Measurements from ENCODE around the gene RASSF4.
"Not testable (repeated sequence)": the region's sequence is repeated elsewhere in the genome, so short reads cannot be mapped to it uniquely, and the experiment has no call there.

The RASSF4 gene

DNA sequence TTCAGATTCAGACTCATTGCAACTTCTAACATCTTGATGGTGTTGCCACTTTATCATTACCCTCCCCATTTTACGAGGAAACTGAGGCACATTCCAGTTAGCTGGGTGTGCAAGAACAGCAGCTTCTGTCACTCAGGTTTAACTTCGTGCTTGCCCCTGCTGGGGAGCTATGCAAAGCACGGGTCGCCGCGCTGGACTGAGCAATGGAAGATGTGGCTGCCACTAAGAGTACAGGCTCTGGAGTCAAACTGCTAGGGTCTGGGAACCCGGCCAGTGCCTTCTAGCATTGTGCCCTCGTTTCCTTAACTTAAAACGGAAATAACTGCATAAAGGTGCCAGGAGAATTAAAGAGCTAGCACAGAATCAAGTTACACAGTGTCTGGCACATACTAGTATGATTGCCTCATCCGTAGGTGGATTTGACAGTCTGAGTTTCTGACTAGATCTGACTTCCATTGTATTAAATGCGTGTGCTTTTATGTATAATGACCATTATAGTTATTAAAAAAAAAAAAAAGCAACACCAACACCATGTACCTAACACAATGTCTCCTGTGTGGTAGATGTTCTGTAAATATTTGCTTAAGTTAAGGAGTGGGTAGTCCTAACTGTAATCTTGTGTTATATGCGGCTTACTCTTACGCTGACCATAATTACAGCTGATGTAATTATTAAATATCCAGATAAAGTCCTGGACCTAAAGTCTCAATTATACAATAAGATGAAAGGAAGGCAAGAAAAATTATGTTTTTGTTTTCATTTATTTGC, 42.0 kb downstream of the RASSF4 start:
- DNase-seq, result peak in 6 of 56 donors; percentile 35 to 74 (median 55)

DNA sequence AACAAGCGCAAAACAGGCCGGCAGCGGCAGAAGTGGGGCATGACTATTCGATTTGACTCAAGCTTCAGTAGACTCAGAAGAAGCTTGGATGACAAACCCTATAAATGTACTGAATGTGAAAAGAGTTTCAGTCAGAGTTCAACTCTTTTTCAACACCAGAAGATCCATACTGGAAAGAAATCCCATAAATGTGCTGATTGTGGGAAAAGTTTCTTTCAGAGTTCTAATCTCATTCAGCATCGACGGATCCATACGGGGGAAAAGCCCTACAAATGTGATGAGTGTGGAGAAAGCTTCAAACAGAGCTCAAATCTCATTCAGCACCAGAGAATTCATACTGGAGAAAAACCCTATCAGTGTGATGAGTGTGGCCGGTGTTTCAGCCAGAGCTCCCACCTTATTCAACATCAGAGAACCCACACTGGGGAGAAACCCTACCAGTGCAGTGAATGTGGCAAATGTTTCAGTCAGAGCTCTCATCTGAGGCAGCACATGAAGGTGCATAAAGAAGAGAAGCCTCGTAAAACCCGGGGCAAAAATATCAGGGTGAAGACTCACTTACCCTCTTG, 43.9 kb downstream of the RASSF4 start:
- no peak for DNase-seq

DNA sequence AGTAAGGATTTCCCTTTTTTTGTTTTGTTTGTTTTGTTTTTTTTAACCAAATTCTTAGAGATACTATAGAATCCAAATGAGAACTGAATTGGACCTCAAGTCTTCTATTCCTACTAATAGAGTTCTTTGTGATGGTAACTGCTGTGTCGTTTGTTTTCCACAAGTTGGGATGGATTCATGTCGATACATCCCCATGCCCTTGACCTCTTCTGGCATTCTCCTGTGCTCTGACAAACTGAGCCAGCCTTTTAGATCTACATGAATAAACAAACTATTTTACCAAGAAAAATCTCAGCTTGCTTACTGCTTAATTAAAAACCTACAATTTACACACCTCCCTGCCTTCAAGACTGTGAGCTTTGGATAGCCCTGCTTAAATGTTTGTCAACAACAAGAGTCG, 45.1 kb downstream of the RASSF4 start:
- no peak for DNase-seq

DNA sequence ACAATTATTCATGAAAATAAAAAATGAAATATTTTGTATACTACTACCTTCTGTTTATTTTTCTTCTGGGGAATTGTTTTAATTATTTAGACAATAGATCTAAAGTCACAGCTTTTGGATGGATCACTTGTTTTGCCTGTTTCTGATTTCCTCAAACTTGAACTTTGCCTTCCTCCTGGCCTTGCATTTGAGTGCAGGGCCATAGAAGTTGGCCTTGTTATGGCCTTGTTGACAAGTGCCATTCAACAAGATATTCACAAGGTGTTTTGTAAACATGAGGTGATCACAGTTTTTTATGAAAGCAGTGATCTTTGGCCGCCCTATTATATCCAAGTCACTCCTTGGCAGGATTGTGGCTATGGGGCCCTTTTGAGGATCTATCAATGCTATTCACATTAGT, 45.7 kb downstream of the RASSF4 start:
- DNase-seq, result no peak

DNA sequence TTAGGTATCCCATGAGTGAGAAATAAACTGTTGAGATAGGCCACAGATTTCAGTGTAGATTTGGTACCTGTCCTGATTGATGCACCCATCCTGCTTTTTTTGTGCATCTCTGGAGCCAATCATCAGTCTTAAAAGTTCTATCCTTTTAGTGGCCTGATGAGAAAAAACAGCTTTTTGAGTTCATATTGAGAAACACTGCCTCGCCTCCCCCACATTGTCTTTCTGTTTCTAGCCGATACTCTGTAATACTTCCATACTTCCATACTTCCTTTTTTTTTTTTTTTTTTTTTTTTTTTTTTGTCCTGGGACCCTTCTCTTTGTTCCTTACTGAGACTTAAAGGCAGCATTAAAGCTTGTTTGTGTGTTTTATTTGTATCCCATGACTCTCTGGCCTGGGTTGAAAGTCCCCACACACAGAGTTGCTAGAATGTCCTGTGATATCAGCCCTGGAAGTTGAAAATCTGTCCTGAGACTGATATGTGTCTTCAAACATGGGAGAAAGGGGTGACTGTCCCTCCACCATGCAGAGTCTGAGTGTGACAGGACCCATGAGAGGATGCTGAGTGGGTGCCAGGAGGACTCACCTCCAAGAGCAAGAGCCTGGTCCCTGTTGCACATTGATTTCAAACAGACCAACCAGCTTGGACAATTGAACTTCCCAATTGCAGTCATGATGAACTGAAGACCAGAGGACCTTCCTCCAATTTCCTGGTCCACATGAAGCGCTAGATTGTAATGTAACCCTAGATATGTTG, 46.9 kb downstream of the RASSF4 start:
- DNase-seq, result no peak

DNA sequence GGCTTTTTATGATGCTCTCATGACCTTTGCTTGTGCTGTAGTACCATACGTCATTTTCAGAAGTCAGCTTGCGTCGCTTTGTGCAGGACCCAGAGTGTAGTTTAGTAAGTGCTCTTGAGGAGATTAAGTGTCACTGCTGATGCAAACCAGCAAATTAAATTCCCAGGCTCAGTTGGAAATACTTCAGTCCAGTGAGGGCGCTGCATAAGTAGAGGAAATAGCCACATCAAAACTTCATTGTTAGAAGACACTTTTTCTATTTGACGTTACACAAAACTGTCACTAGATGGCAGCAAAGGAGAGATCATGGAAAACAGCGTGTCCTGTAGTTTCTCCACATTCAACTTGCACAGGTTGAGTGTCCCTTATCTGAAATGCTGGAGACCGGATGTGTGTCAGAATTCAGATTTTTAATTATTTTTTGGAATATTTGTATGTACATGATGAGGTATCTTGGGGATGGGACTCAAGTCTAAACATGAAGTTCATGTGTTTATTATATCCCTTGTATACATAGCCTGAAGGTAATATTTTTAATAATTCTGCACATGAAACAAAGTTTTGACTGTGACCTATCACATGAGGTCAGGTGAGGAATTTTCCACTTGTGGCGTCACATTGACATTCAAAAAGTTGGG, 49.0 kb downstream of the RASSF4 start:
- DNase-seq, result peak in 8 of 56 donors; percentile 26 to 85 (median 40)

DNA sequence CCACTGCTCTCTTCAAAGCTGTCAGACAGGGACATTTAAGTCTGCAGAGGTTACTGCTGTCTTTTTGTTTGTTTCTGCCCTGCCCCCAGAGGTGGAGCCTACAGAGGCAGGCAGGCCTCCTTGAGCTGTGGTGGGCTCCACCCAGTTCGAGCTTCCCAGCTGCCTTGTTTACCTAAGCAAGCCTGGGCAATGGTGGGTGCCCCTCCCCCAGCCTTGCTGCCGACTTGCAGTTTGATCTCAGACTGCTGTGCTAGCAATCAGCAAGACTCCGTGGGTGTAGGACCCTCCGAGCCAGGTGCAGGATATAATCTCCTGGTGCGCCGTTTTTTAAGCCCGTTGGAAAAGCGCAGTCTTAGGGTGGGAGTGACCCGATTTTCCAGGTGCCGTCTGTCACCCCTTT, 55.0 kb downstream of the RASSF4 start:
- not testable (repeated sequence) for DNase-seq

DNA sequence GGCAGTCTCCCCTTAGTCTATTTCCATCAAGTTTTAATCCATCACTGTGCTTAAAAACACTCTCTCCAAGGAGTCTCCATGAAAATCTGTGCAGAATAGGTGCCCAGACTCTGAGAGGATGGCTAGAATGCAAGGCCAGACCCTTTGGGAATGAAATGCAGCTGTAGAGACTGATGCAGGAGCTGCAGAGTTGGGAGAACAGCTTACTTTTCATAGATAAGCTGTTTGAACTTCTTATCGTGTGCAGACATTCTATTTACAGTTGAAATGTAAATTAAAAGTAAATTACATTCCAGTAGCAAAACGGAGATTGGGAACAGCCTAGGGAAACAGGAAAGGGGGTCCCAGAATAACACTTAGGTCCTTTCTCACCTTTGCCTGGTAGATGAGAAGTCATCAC, 56.0 kb downstream of the RASSF4 start:
- no peak for DNase-seq

DNA sequence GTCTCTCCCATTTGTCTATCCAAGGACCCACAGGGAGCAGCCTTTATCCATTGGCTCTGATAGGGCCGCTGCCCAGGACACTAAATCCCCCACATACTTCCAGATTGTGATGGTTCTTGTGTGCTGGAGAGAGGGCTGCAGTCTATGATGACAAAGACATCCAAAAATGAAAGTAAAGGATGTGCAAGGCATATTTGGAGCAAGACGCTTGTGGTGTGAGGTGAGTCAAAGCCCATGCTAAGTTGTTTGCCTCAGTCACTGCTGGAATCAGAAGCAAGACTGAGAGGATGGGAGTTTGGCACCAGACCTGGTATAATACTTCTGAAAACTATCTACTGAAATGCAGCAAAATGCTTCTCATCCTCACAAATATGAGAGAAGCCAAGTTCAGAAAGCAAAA, 63.8 kb downstream of the RASSF4 start:
- DNase-seq, result no peak

DNA sequence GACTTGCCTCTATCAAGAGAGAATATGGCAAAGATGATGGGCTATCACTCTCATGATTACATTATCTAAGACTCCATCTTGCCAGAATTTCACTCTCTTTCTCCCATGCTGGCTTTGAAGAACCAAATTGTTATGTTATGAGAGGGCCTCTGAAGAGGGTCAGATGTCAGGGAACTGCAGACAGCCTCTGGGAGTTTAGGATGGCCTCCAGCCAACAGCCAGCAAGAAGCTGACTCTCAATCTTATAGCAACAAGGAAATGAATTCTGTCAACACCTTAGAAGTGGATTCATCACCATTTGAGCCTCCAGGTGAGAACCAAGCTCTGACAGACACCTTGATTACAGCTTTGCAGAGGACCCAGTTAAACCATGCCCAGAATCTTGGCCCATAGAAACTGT, 74.7 kb downstream of the RASSF4 start:
- no peak for DNase-seq

DNA sequence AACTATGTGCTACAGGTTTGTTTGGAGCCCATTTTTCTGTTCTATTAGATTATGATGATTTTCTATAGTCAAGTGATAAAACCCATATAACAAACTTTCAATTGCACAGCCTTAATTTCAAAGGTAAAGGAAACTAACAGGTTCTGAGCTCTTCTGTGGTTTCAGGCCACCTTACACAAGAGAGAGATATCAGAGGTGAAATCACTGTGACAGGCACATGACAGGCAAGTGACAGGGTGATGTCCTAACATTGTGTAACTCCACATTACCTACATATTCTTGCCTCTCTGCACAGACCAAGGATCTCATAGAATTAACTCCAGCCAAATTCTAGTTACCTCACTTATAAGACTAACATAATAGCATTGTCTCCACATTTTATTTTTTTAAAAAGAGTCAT, 76.1 kb downstream of the RASSF4 start:
- no peak for DNase-seq

DNA sequence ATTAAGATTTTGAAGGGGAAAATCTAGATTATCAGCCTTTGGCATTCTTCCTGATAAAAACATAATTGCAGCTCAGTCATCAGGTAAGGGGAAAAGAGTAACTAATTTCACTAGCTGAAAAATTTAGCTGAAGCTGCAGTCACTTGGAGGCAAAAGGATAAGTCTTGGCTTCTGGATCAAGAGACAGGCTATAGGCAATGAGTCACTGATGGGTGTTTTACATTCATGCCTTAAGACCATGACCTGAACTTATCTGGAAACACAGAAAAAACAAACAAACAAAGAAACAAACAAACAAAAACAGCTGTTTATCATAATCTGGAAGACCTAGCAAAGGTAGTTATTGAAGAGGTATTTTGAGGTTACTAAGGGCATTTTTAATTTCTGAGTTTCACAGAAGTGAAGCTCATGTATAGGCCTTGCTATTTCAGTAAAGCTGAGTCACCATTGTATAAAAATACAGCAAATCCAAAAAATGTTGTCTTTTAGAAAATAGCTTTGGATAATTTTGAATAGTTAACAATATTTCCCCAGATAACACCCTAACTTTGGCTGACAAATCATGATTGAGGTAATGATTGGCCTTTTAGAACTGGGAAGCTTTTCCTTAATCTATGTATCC, 81.4 kb downstream of the RASSF4 start:
- DNase-seq, result no peak

DNA sequence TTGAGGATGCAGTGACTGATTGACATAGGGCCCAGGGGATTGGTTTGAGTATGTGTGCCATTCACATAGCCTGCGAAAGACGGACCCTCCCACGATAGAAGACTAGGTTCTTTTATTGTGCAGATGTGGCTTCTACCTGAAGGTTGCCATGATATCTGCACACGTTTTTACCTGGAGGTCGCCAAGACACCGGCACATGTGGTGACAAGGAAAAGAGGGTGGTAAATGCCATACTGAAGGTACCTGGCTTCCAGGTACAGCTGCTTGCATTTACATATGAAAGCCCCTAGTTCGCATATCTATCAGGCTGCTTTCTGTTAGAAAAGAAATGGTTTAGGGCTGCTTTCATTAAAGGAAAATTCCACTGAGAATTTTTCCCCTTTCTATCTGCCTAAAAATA, 84.7 kb downstream of the RASSF4 start:
- DNase-seq, result no peak
